ENCODE measurements around the gene HSFX3.
A peak's percentile ranks its signal among the peaks of the same experiment; 100 is the strongest.

HSFX3 gene

DNA sequence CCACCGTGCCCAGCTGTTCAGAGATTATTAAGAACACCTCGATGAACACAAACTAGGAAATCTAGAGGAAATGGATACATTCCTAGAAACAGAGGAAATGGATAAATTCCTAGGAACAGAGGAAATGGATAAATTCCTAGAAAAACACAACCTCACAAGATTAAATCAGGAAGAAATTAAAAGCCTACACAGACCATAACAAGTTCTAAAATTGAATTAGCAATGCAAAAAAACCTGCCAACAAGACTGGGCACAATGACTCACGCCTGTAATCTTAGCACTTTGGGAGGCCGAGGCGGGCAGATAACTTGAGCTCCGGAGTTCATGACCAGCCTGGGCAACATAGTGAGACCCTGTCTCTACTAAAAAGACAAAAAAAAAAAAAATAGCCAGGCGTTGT, 31.5 kb downstream of the HSFX3 start:
- no peak for DNase-seq (ENCODE audit: low read depth)
- no peak for TF ChIP-seq CTCF (conservative IDR thresholded peaks at IDR 0.05; ENCODE audit: low read depth, low read length)
- no peak overlapping the region for H3K4me3 ChIP-seq (ENCODE audit: low read depth, low read length)

DNA sequence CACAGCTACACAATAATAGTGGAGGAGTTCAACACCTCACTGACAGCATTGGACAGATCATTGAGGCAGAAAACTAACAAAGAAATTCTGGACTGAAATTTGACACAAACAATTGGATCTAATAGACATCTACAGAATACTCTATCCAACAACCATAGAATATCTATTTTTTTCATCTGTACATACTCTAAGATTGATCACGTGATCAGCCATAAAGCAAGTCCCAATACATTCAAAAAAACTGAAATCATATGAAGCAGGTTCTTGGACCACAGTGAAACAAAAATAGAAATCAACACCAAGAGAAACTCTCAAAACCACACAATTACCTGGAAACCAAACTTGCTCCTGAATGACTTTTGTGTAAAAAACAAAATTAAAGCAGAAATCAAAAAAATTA, 32.4 kb downstream of the HSFX3 start:
- no peak overlapping the region for H3K4me3 ChIP-seq (ENCODE audit: low read depth, low read length)
- no peak for TF ChIP-seq CTCF (conservative IDR thresholded peaks at IDR 0.05; ENCODE audit: low read depth, low read length)
- DNase-seq (ENCODE audit: low read depth) = no peak

GRCh38 chrX:149516604-149517003, 33.1 kb downstream of the HSFX3 start:
- TF ChIP-seq CTCF (conservative IDR thresholded peaks at IDR 0.05; ENCODE audit: low read depth, low read length) = no peak
- DNase-seq (ENCODE audit: low read depth) = no peak
- H3K4me3 ChIP-seq (ENCODE audit: low read depth, low read length) = no peak overlapping the region

DNA sequence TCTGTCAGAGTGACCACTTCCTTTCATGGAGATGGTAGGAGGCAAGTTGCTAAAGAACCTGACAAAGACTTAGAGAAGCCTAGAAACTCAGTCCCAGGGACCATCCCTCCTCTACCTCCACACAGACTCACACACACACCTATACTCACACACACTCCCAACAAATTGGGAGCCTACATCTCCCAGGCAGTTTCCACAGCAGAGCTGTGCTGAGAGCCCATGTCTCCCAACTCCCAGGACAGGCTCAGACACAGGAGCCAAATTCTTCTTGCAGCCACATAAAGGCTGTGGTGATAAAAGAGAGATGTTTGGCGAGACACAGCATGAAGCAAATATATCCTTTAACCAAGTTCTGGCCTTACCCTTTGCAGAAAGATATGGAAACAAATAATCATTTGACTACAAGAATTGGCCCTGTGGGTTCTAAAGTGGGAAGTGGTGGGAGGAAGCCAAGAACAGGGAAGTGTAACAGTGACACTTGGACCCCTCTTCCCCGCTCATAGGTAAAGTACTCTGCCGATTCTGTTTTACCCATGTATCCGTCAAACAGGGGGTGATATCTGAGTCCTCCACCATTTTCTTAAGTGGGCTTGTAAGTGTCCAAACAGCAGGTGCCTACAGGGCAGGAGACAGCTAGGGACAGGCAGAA, 33.6 kb downstream of the HSFX3 start:
- H3K4me3 ChIP-seq (ENCODE audit: low read depth, low read length) = no peak overlapping the region
- no peak for TF ChIP-seq CTCF (conservative IDR thresholded peaks at IDR 0.05; ENCODE audit: low read depth, low read length)
- no peak for DNase-seq (ENCODE audit: low read depth)

DNA sequence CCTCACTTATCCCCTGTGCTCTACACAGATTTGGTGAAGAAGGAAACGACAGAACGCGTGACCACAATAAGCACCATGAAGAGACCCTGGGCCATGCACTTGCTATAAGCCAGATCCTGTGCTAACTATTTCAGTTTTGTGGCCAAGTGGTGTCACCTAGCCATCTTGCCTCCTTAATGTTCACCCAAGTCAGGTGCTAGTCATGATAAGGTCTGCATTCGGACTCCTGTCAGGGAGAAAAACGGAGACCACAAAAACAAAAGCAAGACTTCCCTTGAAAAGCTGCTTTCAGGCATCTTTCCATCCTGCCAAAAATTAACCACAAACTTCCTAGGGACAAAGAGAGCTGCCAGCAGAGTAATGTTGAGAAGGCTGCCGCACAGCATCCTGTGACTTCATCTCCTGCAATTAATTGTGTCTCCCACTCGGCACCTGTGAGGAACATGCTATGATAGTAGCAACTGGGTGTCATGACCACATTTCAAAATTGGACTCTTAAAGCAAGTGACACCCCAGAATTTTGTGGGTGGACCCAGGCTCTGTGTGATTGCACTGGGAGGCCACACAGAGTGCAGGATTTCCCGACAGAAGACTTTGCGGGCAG, 35.8 kb downstream of the HSFX3 start:
- no peak overlapping the region for H3K4me3 ChIP-seq (ENCODE audit: low read depth, low read length)
- TF ChIP-seq CTCF (conservative IDR thresholded peaks at IDR 0.05; ENCODE audit: low read depth, low read length) = no peak
- no peak for DNase-seq (ENCODE audit: low read depth)

- DNase-seq (ENCODE audit: low read depth) = peak; percentile 64
- peak; percentile 77 for TF ChIP-seq CTCF (conservative IDR thresholded peaks at IDR 0.05; ENCODE audit: low read depth, low read length)
- no peak overlapping the region for H3K4me3 ChIP-seq (ENCODE audit: low read depth, low read length)
Measured at GRCh38 chrX:149512225-149512885, 37.4 kb downstream of the HSFX3 start.

Data from choroid plexus epithelial cell (primary cell).